ENCODE measurements around the gene CT45A5.
"Not testable (repeated sequence)": the region's sequence is repeated elsewhere in the genome, so short reads cannot be mapped to it uniquely, and the experiment has no call there.

DNA sequence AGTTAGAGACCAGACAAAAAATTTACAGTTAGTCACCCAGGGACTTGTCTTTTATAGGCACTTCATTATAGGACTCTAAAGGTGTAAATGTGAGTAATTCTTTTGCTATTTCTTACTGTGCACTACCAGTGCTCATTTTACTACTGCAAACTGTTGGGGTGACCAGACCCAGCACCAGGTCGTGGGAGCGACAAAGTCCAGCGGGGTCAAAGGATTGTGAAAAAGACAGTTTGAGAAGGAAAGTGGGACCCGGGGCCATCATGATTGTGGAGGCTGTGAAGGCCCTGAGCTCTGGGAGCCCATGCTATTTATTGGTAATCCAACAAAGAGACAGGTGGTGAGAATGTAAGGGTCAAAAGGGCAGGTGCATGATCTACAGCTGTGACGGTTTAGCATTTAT, 50.6 kb downstream of the CT45A5 start:
- TF ChIP-seq, protein P1, sequence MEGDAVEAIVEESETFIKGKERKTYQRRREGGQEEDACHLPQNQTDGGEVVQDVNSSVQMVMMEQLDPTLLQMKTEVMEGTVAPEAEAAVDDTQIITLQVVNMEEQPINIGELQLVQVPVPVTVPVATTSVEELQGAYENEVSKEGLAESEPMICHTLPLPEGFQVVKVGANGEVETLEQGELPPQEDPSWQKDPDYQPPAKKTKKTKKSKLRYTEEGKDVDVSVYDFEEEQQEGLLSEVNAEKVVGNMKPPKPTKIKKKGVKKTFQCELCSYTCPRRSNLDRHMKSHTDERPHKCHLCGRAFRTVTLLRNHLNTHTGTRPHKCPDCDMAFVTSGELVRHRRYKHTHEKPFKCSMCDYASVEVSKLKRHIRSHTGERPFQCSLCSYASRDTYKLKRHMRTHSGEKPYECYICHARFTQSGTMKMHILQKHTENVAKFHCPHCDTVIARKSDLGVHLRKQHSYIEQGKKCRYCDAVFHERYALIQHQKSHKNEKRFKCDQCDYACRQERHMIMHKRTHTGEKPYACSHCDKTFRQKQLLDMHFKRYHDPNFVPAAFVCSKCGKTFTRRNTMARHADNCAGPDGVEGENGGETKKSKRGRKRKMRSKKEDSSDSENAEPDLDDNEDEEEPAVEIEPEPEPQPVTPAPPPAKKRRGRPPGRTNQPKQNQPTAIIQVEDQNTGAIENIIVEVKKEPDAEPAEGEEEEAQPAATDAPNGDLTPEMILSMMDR (IDR thresholded peaks at IDR 0.05): not testable (repeated sequence)
- TF ChIP-seq POLR2A, EP300 (IDR thresholded peaks at IDR 0.05): not testable (repeated sequence)
